Activated CD4-positive, alpha-beta T cell treated with anti-CD3 and anti-CD28 coated beads, Interleukin-2, amount 10 ng/mL, durations not matched to agents 7 days and 5 days (primary cell): Measurements from ENCODE around the gene PPP6R3. TPM values are rescaled to one million over a fixed set of nuclear protein-coding genes. Genes with fewer than 3 reads are reported as not detected.

Experiments
- CTCF ChIA-PET: fragments of 350-600 bp; sonication (Branson Sonifier 250); formaldehyde crosslinking; loops from one replicate; lab custom pipeline; 2021; ENCODE audit warnings: antibody characterized with exemption; lab: Charles Lee
- POLR2A ChIA-PET: fragments of 350-600 bp; sonication (Branson Sonifier 250); formaldehyde crosslinking; loops from one replicate; lab custom pipeline; 2021; ENCODE audit warnings: antibody characterized with exemption; lab: Charles Lee
- DNase-seq: peaks from one replicate; pipeline ENCODE4 v3.0.0-alpha.2; 2020
- H3K27ac Mint-ChIP-seq: one replicate; pipeline ENCODE4 v1.8.0; 2021; ENCODE audit warnings: mild to moderate bottlenecking, moderate library complexity, mixed read lengths
- H3K27me3 Mint-ChIP-seq: one replicate; pipeline ENCODE4 v1.8.0; 2021; ENCODE audit warnings: mixed read lengths
- H3K36me3 Mint-ChIP-seq: one replicate; pipeline ENCODE4 v1.8.0; 2021; ENCODE audit warnings: low read depth, mixed read lengths
- H3K4me1 Mint-ChIP-seq: one replicate; pipeline ENCODE4 v1.8.0; 2021; ENCODE audit warnings: mixed read lengths
- H3K4me3 Mint-ChIP-seq: one replicate; pipeline ENCODE4 v1.8.0; 2021; ENCODE audit warnings: mild to moderate bottlenecking, moderate library complexity, mixed read lengths
- H3K9me3 Mint-ChIP-seq: one replicate; pipeline ENCODE4 v1.8.0; 2021; ENCODE audit warnings: mixed read lengths
- total RNA-seq, 2 experiments: library from RNA; stranded (reverse); gene quantifications; one replicate each; pipeline ENCODE4 v1.2.3, GENCODE V29; 2021

Gene PPP6R3
- 100 to 1,000 TPM; 114 to 124 TPM for total RNA-seq

GRCh38 chr11:68460741-68461574, at the start of gene PPP6R3:
PPP6R3 (plus strand) TSS chr11:68460752; CDS start chr11:68537665, 76,913 bp downstream.
- peaks cover under 1% of the 10 kb centered on the region for H3K27me3 Mint-ChIP-seq
- ChIA-PET POLR2A (interaction anchor here (0.7 kb wide), 1 partner anchor 384 kb away, joined by 4 read pairs; no protein-coding TSS in a partner anchor), CTCF (interaction anchor here (0.6 to 1.0 kb wide), 6 partner anchors 10 to 294 kb away, joined by 3 to 6 read pairs (median 3); no protein-coding TSS in a partner anchor)
- H3K4me3 Mint-ChIP-seq: peak within 1 kb of the TSS; percentile 98
- peaks cover 34% of the 10 kb centered on the region for H3K4me1 Mint-ChIP-seq
- peak within 1 kb of the TSS; percentile 96 for H3K27ac Mint-ChIP-seq
- H3K36me3 Mint-ChIP-seq: peaks cover 22% of the 10 kb centered on the region
- H3K9me3 Mint-ChIP-seq: no peaks in the 10 kb centered on the region
- no peak for DNase-seq

- Mint-ChIP-seq H3K4me3 (no peak overlapping the region), H3K4me1 (no peaks in the 10 kb centered on the region), H3K36me3 (peaks cover 15% of the 10 kb centered on the region), H3K27me3 (no peaks in the 10 kb centered on the region), H3K27ac (no peak overlapping the region), H3K9me3 (no peaks in the 10 kb centered on the region)
- ChIA-PET POLR2A (no interaction called here), CTCF (interaction anchor here (0.7 to 1.2 kb wide), 2 partner anchors 10 to 28 kb away, joined by 3 read pairs; no protein-coding TSS in a partner anchor)
- DNase-seq: no peak
Observed at GRCh38 chr11:68411501-68411991, 49.0 kb upstream of the PPP6R3 start.

GRCh38 chr11:68412593-68413475, 47.7 kb upstream of the PPP6R3 start:
- Mint-ChIP-seq H3K4me1 (peaks cover 2% of the 10 kb centered on the region), H3K27me3 (no peaks in the 10 kb centered on the region), H3K27ac (no peak overlapping the region), H3K9me3 (no peaks in the 10 kb centered on the region), H3K4me3 (no peak overlapping the region), H3K36me3 (peaks cover 11% of the 10 kb centered on the region)
- CTCF ChIA-PET: interaction anchor here (1.0 to 1.2 kb wide), 2 partner anchors 9 to 26 kb away, joined by 3 to 4 read pairs; no protein-coding TSS in a partner anchor
- peak; percentile 9 for DNase-seq
- POLR2A ChIA-PET: no interaction called here

GRCh38 chr11:68413591-68413999, 47.0 kb upstream of the PPP6R3 start:
- Mint-ChIP-seq H3K36me3 (peaks cover 8% of the 10 kb centered on the region), H3K4me1 (peaks cover 2% of the 10 kb centered on the region), H3K27ac (no peak overlapping the region), H3K9me3 (no peaks in the 10 kb centered on the region), H3K4me3 (no peak overlapping the region), H3K27me3 (no peaks in the 10 kb centered on the region)
- ChIA-PET CTCF (no interaction called here), POLR2A (no interaction called here)
- no peak for DNase-seq

- no peak overlapping the region for H3K4me3 Mint-ChIP-seq
- ChIA-PET CTCF (interaction anchor here (0.6 kb wide), 1 partner anchor 168 kb away, joined by 4 read pairs; no protein-coding TSS in a partner anchor), POLR2A (no interaction called here)
- H3K27ac Mint-ChIP-seq: no peak overlapping the region
- DNase-seq: no peak
- H3K27me3 Mint-ChIP-seq: no peaks in the 10 kb centered on the region
- no peaks in the 10 kb centered on the region for H3K9me3 Mint-ChIP-seq
- peaks cover 8% of the 10 kb centered on the region for H3K36me3 Mint-ChIP-seq
- peaks cover 2% of the 10 kb centered on the region for H3K4me1 Mint-ChIP-seq
Observed at GRCh38 chr11:68414496-68415221, 45.9 kb upstream of the PPP6R3 start.

- POLR2A ChIA-PET: no interaction called here
- Mint-ChIP-seq H3K27ac (no peak overlapping the region), H3K4me1 (peaks cover 4% of the 10 kb centered on the region)
Observed at GRCh38 chr11:68416070-68416578, 44.4 kb upstream of the PPP6R3 start.

GRCh38 chr11:68418648-68419047, 41.9 kb upstream of the PPP6R3 start:
- POLR2A ChIA-PET: no interaction called here
- H3K27ac Mint-ChIP-seq: no peak overlapping the region

More at GRCh38 chr11:68416070-68416578, 44.4 kb upstream of the PPP6R3 start:
- Mint-ChIP-seq H3K27me3 (no peaks in the 10 kb centered on the region), H3K36me3 (peaks cover 11% of the 10 kb centered on the region), H3K4me3 (no peak overlapping the region), H3K9me3 (no peaks in the 10 kb centered on the region)
- CTCF ChIA-PET: interaction anchor here (0.6 kb wide), 1 partner anchor 311 kb away, joined by 3 read pairs; no protein-coding TSS in a partner anchor
- DNase-seq: no peak

GRCh38 chr11:68420171-68420570, 40.4 kb upstream of the PPP6R3 start:
- H3K27me3 Mint-ChIP-seq: no peaks in the 10 kb centered on the region
- POLR2A ChIA-PET: no interaction called here
- no peak for DNase-seq
- H3K4me3 Mint-ChIP-seq: no peak overlapping the region
- CTCF ChIA-PET: no interaction called here
- H3K4me1 Mint-ChIP-seq: peaks cover 4% of the 10 kb centered on the region
- H3K27ac Mint-ChIP-seq: no peak overlapping the region
- peaks cover 5% of the 10 kb centered on the region for H3K36me3 Mint-ChIP-seq
- H3K9me3 Mint-ChIP-seq: no peaks in the 10 kb centered on the region

More at GRCh38 chr11:68418648-68419047, 41.9 kb upstream of the PPP6R3 start:
- H3K9me3 Mint-ChIP-seq: no peaks in the 10 kb centered on the region
- CTCF ChIA-PET: interaction anchor here (1.2 kb wide), 1 partner anchor 13 kb away, joined by 5 read pairs; no protein-coding TSS in a partner anchor
- H3K4me1 Mint-ChIP-seq: peaks cover 4% of the 10 kb centered on the region
- DNase-seq: no peak
- no peaks in the 10 kb centered on the region for H3K27me3 Mint-ChIP-seq
- no peak overlapping the region for H3K4me3 Mint-ChIP-seq
- H3K36me3 Mint-ChIP-seq: peaks cover 5% of the 10 kb centered on the region

GRCh38 chr11:68423481-68423880, 37.1 kb upstream of the PPP6R3 start:
- Mint-ChIP-seq H3K27me3 (no peaks in the 10 kb centered on the region), H3K4me1 (peaks cover 3% of the 10 kb centered on the region), H3K9me3 (peaks cover 3% of the 10 kb centered on the region), H3K27ac (no peak overlapping the region), H3K36me3 (peaks cover 9% of the 10 kb centered on the region), H3K4me3 (no peak overlapping the region)
- ChIA-PET POLR2A (no interaction called here), CTCF (interaction anchor here (1.9 kb wide), 1 partner anchor 13 kb away, joined by 4 read pairs; no protein-coding TSS in a partner anchor)
- no peak for DNase-seq

- Mint-ChIP-seq H3K27ac (no peak overlapping the region), H3K4me3 (no peak overlapping the region), H3K9me3 (peaks cover 7% of the 10 kb centered on the region), H3K4me1 (peaks cover 3% of the 10 kb centered on the region), H3K36me3 (peaks cover 14% of the 10 kb centered on the region), H3K27me3 (no peaks in the 10 kb centered on the region)
- POLR2A ChIA-PET: no interaction called here
- CTCF ChIA-PET: interaction anchor here (1.9 kb wide), 1 partner anchor 13 kb away, joined by 4 read pairs; no protein-coding TSS in a partner anchor
- DNase-seq: no peak
Observed at GRCh38 chr11:68424101-68424632, 36.4 kb upstream of the PPP6R3 start.

- no peak overlapping the region for H3K27ac Mint-ChIP-seq
- H3K9me3 Mint-ChIP-seq: peaks cover 13% of the 10 kb centered on the region
- H3K4me1 Mint-ChIP-seq: peaks cover 3% of the 10 kb centered on the region
- H3K27me3 Mint-ChIP-seq: no peaks in the 10 kb centered on the region
- no peak overlapping the region for H3K4me3 Mint-ChIP-seq
- ChIA-PET CTCF (no interaction called here), POLR2A (no interaction called here)
- peaks cover 24% of the 10 kb centered on the region for H3K36me3 Mint-ChIP-seq
- no peak for DNase-seq
Observed at GRCh38 chr11:68424981-68425865, 35.3 kb upstream of the PPP6R3 start.
